Measurements from ENCODE around the gene FCN1. TPM values are rescaled to one million over a fixed set of nuclear protein-coding genes. Genes with fewer than 3 reads are reported as not detected.

FCN1 gene
- total and polyA plus RNA-seq, 10 of the 15 experiments (the other 5 are each of a cell fraction or from before 2014, with no cell fraction given) = 0.08 TPM; not detected in 9

DNA sequence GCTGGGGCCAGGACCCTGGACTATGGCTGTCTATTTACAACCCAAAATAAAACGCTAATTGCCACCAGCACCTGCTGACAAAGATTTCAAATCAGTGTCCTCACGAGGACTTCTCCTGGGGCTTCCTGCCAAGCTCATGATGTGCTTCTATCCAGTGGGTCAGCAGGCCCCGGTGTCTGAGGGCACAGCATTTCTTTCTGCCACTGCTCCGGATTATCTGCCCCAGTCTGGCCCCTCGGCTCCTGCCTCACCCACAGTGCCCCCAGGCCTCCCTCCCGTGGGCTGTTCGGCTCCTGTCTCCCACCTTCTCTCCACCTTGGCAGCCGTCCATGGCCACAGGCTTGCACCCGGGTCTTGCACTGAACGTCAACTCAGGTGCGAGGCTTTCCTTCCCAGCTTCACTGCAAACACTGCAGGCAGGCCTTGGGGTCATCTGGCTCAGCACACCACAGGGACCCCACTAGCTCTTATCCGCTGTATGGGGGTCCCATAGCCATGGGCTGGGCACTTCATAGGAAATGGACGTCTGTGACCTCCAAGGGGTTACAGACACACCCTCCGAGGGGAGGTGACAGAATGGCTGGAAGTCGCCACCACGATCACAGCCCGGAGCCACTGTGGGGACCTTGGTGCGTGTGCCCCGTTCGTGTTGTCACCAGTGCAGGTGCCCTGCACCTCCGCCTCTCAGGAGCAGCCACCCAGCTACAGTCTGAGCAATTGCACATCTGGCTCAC lies 43.8 kb upstream of the FCN1 start:
- CTCF ChIA-PET = no interaction called here
- Histone ChIP-seq H4K20me1 (ENCODE audit: control insufficient read depth, insufficient read depth) (no peaks in the 10 kb centered on the region), H2AFZ (ENCODE audit: control insufficient read depth, low read depth, low read length) (no peak overlapping the region), H3K36me3 (ENCODE audit: control insufficient read depth in 2 of 2, insufficient read depth in 2 of 2, low read length in 1 of 2) (no peaks in the 10 kb centered on the region), H3K9ac (ENCODE audit: control insufficient read depth, insufficient read depth, low read length) (no peak overlapping the region), H3K27me3 (replicated peaks in 1 of 2; ENCODE audit: control insufficient read depth in 2 of 2, insufficient read depth in 2 of 2, low read length in 1 of 2) (no peaks in the 10 kb centered on the region), H3K4me2 (ENCODE audit: control insufficient read depth, insufficient read depth) (no peak overlapping the region), H3K4me3 (no peak overlapping the region), H3K27ac (ENCODE audit: control insufficient read depth, insufficient read depth) (no peak overlapping the region), H3K9me3 (replicated peaks; ENCODE audit: control insufficient read depth, insufficient read depth, low read length) (no peaks in the 10 kb centered on the region; the same call in 2 of the 3 replicates), H3K4me1 (ENCODE audit: control insufficient read depth, insufficient read depth, low read length) (no peaks in the 10 kb centered on the region), H3K79me2 (ENCODE audit: control insufficient read depth, insufficient read depth, low read length) (no peaks in the 10 kb centered on the region)
- SMC1A ChIA-PET (ENCODE audit: uncharacterized antibody, unreplicated experiment) = interaction anchor here (0.5 kb wide), 1 partner anchor 19 kb away, joined by 3 read pairs; no protein-coding TSS in a partner anchor
- POLR2A ChIA-PET = no interaction called here
- no peak for TF ChIP-seq SMAD5 (IDR thresholded peaks at IDR 0.05; ENCODE audit: low read depth)
- TF ChIP-seq PML (IDR thresholded peaks at IDR 0.05; ENCODE audit: low read length) = no peak
- no peak for TF ChIP-seq MEF2B (IDR thresholded peaks at IDR 0.05; ENCODE audit: partially characterized antibody, poor library complexity, severe bottlenecking)
- no peak for TF ChIP-seq STAT3 (IDR thresholded peaks at IDR 0.05; ENCODE audit: low read depth, low read length)
- TF ChIP-seq MTA3 (IDR thresholded peaks at IDR 0.05; ENCODE audit: borderline replicate concordance, low read length) = no peak
- no peak for TF ChIP-seq ZNF217 (IDR thresholded peaks at IDR 0.05)
- TF ChIP-seq, protein P1, sequence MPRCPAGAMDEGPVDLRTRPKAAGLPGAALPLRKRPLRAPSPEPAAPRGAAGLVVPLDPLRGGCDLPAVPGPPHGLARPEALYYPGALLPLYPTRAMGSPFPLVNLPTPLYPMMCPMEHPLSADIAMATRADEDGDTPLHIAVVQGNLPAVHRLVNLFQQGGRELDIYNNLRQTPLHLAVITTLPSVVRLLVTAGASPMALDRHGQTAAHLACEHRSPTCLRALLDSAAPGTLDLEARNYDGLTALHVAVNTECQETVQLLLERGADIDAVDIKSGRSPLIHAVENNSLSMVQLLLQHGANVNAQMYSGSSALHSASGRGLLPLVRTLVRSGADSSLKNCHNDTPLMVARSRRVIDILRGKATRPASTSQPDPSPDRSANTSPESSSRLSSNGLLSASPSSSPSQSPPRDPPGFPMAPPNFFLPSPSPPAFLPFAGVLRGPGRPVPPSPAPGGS (IDR thresholded peaks at IDR 0.05; ENCODE audit: borderline replicate concordance, insufficient read depth, low read depth, low read length, poor library complexity, severe bottlenecking) = no peak
- no peak for TF ChIP-seq CBFB (IDR thresholded peaks at IDR 0.05; ENCODE audit: low read depth)
- RAD21 ChIA-PET (ENCODE audit: unreplicated experiment) = no interaction called here
- in situ Hi-C loops (cut with MboI) = no loop called here
- ATAC-seq (no peak), DNase-seq (ENCODE audit: low read depth, low spot score) (no peak), FAIRE-seq (no peak)
- no TSS peak for BruUV-seq (replicated peaks)
- intact Hi-C loops (cut with micrococcal nuclease; ENCODE audit: unreplicated experiment) = no loop called here
- WGBS (ENCODE audit: insufficient coverage, insufficient replicate concordance, low lambda C conversion rate, missing lambda C conversion rate) = 20% methylated on average over 20 of the region's 21 CpGs

All from GM12878 (cell line).